H54 (cell line): Measurements from ENCODE around the gene ASCL3.
"Not testable (repeated sequence)": the region's sequence is repeated elsewhere in the genome, so short reads cannot be mapped to it uniquely, and the experiment has no call there.

Source experiments
- DNase-seq: peaks from one replicate; pipeline ENCODE4 v3.0.0; 2011; ENCODE audit warnings: low spot score, mixed read lengths; ENCODE audit not compliant: insufficient read length
- FAIRE-seq: peaks from 3 replicates; lab custom pipeline; 2011; peaks lifted over from hg19 to GRCh38; lab: Jason Lieb, UNC
- POLR2A ChIP-seq: IDR thresholded peaks from 2 replicates; pipeline ENCODE4 v1.6.1; 2011; ENCODE audit warnings: low read depth, mild to moderate bottlenecking, low read length

Gene ASCL3

DNA sequence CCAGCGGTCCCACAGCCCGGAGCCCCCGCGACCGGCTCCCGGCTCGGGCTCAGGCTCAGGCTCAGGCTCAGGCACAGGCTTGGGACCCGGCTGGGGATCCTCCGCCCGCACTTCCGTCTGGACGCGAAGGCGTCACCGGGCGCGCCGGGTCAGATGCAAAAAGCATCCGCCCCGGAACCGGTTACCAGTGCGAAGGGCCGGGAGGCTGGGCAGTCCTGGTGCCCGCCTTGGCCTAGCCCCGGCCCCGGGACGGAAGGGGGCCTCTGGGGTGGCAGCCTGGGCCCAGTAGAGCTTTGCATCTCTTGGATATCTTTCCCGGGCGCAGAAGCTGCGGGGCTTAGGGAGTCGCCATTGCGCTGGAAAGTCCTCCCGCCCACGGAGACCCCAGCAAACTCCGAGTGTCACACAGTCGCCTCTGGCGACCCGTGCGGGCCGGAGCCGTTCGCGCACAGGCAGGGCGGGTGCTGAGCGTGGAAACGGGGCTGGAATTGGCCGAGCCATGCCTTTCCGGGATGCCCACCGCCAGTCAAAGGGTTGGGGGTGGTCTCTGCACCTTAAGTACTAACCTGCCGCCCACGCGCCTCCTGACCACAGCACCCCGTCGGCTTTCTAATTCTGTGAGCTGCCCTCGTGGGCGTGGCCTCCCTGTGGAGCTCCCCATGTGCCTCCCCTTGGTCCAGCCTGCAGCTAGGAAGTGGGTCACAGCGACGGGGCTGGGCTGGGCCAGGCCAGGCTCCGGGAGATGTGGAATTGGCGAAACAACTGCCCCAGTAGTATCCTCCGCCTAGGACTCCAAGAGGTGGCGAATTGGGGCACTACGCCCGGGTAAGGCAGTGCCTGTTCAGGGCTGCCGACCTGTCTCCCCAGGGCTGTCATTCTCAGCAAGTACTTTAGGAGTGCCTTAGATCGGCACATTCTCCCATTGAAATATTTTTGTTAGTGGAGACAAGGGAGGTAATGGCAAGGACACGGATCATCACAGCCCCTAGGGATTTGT, 21.8 kb upstream of the ASCL3 start, which contains the start of gene TMEM9B:
TSS of gene TMEM9B (minus strand) at position 119 of the 997 bp plus-strand sequence. CDS start 129 bp downstream, outside the sequence.
- DNase-seq: peak; percentile 98

DNA sequence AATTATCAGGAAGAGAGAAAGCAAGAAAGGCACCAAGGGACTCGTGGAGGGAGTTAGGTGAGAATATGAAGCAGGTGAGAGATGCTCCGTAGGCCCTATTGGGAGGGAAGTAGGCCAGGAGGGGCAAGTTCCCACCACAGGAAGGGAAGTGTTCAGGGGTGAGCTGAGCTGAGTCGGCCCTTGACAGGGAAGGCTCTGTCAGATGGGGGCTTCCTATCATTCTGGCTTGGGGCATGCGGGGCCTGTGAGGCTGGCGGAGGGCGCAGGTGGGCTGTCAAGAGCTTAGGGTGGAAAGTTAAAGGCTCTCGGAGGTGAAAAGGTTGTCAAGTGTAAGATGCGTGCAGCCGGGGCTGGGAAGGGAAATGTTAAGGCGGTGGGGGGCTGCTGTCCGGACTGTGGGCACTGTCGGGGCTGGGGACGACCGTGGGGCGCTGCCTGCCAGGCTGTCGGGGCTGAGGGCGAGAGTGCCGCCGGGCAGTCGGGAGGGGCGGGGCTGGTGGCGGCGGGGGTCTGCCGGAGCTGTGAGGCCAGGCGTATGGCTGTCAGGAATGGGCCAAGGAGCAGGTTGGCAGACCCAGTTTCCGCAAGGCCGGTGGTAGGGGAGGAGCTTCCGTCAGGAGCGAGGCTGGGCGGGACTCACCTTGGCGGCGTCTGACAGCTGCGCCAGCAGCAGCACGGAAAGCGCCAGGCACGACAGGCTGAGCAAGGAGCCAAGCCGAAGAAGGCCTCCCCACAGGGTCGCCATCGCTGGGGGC, 20.9 kb upstream of the ASCL3 start:
- DNase-seq (peak; percentile 93), FAIRE-seq (no peak)
- TF ChIP-seq POLR2A: no peak; the same call in 1 of the 2 replicates

More for the DNA sequence above, 21.8 kb upstream of the ASCL3 start, which contains the start of gene TMEM9B:
- peak; percentile 90 for FAIRE-seq
- peak; percentile 73 for TF ChIP-seq POLR2A

DNA sequence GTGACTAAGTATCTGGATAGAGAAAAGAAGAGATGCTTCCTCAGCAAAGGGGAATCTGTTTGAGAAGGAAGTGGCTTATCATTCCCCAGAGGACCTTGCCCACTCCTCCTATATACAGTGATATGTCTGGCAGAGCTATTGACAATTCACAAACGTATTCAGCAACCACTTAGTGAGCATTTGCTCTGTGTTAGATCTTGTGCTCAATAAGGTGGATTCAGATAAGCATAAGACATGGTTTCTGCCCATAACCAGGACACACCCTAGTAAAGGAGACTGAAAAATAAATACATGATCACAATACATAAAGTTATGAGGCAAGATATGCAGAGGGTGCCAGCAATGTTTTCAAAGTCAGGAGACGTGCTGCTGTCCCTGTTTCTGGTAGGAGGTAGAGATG, 20.0 kb upstream of the ASCL3 start:
- FAIRE-seq (no peak), DNase-seq (no peak)
- no peak for TF ChIP-seq POLR2A

DNA sequence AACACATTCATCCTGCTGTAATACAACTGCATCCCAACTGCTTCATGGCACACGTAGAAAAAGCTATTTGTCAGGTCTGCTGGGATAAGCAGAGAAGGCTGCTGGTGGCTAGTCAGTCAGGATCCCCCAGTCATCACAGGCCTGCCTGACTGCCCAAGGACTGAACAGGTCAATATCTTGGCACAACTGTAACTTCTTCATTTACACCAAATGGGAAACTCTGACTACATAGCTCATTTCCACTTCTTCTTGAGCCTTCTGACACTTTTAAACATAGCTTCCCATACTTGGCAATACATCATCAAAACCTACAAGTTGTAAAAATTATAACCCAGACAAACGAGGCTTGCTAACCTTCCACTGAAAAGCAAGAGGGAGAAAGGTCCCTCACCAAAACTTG, 18.6 kb upstream of the ASCL3 start:
- FAIRE-seq: no peak
- no peak for TF ChIP-seq POLR2A
- no peak for DNase-seq

DNA sequence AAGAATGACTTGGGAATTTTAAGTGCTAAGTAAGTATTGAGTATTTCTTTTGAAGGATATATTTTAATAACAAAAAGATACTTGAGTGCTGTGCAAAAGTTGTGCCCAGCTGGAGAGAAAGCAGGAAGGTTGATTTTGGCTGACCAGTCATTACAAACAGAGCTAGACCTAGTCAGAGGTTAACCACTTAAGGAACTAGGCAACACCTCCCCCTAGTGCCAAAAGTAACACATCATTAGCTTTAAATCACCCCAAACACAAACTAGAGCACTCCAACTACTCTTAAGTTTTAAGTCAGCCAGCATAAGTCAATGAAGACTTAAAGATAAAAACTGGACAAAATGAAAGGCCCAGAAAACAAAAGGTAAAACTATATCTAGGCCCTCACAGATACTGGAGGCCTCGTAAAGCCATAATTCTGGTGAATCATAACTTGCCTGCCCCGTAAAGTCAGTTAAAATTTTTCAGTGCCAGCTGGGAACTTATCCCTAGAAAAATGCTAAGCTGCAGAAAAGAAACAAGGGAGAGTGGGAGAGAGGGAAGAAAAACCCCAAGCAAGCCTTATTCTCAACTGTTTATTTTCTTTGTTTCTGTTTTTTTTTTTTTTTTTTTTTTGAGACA, 16.8 kb upstream of the ASCL3 start:
- TF ChIP-seq POLR2A: no peak
- DNase-seq (peak; percentile 73), FAIRE-seq (peak; percentile 76)

DNA sequence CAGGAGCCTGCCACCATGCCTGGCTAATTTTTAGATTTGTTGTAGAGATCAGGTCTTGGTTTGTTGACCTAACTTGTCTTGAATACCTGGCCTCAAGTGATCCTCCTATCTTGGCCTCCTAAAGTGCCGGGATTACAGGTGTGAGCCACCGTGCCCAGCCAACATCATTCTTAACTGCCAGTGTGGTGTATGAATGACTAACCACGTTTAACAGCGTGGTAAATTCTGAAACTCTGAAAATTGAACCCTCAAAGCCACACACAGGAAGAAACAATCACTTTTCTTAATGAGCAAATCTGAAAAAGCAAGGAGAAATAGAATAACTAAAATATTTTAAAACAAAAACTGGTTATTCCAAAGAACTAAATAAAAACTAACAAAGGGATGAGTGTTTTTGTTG, 14.0 kb upstream of the ASCL3 start:
- FAIRE-seq (no peak), DNase-seq (no peak)
- no peak for TF ChIP-seq POLR2A

DNA sequence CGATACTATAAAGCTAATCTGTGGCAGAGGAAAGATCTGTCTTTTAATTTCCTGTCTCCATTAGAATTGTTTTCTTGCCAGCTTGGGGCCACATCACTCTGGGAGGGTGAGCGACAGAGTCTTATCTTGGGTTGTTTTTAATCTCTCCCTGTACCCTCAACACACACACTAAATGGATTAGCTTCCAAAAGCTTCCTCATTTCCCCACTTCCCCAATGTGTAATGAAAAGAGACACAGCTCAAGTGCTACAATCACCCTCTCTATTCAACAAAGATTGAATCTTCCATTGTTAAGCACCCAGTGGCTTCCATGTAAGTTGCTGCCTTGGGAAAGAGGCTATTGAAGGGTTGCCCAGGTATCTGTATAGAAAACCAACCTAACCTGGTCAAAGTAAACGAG, 6.1 kb upstream of the ASCL3 start:
- DNase-seq: no peak
- FAIRE-seq: peak; percentile 68
- TF ChIP-seq POLR2A: no peak

DNA sequence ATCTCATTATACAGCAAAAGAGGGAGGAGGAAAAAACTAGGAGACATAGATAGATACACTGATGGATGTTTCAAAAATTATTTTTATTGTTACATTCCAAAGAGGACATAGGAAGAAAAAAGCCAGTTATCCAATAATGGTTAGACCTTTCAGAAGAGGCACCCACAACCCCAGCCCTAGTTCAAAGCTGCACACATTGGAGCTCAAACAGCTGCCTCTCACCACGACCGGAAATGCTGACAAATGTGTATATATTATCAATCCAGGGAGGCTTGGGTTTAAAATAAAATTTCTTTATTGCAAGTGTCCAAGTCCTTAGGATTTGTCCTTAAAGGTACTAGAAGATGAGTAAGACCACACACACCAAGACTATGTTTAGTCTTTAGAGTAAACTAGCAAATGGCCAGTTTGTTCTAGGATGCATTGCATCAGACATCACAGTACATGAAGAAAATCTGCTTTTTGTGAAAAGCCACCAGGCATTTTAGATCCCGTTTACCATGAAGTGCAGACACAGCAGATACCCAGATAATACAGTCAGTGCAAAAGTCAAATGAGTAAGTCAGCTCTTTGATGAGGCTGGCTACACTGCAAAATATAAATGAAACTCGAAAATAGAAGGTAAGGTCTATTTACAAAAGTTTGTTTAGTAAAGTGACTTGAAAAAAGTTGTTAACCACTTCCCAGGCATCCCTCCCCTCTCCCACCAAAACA, 4.6 kb upstream of the ASCL3 start:
- no peak for TF ChIP-seq POLR2A
- FAIRE-seq (no peak), DNase-seq (no peak)

DNA sequence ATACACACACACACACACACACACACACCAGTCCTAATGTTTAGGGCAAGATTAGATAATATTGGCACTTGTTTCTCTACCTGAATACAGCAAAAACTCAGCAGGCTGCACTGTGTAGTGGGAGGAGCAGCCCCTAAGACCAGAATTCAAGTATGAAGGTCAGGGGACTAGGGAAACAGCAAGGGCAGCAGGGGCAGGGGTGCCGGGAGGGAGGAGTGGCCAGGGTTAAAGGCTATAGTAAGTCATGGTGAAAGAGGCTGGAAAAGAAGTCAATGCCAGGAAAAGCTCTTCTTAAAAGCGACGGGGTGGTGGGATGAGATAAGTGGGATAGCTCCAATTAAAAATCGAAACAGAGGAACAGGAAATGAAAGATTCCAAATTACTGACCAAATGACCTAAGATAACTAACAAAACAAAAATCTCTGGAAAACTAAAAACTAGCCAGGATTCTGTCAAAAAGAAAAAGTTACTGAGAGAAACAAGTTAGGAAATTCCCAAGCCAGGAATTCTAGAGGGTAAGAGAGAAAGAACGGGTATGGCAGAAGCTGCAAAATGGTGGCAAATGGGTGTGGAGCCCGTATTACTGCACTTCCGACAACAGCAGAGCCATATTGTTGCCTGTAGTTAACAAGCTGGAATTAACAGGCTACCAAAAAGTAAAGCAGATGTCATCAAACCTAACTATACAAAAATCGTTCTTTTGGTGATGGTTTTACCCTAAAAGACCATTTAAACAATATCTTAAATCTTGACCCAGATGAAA, 1.3 kb downstream of the ASCL3 start:
- no peak for DNase-seq
- TF ChIP-seq POLR2A: no peak
- no peak for FAIRE-seq

DNA sequence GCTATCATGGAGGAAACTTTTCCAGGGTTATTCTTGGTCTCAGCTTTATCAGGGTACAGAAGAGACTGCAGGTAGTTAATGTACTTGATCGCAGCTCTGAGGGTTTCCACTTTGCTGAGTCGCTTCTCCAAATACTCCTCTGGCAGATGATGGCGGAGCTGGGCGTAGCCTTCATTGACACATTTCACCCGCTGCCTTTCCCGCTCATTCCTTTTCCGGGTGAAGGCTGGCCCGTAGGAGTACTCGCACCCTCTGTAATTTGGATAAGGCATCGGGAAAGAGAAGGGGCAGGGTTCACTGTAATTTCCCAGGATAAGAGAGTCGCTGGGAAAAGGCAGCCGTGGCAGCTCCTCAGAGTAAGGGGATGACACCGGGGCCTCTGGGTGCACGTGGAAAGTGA, 5.2 kb downstream of the ASCL3 start:
- DNase-seq (no peak), FAIRE-seq (no peak)
- TF ChIP-seq POLR2A: no peak

DNA sequence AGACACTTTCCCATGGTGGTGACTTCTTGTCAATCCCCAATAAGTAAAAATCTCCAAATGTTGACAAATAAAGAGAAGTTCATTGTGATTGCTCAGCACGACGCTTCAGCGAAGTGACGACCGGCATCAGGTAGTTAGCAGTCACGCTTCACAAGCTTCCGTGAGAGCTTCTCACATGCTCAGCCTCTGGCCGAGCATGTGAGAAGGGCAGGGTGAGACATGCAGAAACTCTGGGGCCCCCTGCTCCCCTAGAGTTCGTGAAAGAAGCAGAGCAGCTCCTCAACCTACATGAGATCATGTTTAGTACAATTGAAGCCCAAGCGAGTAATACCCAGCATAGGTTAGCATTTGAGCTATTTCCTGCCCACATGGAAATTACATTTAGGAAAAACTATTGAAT, 5.7 kb downstream of the ASCL3 start:
- no peak for TF ChIP-seq POLR2A
- FAIRE-seq (no peak), DNase-seq (no peak)

DNA sequence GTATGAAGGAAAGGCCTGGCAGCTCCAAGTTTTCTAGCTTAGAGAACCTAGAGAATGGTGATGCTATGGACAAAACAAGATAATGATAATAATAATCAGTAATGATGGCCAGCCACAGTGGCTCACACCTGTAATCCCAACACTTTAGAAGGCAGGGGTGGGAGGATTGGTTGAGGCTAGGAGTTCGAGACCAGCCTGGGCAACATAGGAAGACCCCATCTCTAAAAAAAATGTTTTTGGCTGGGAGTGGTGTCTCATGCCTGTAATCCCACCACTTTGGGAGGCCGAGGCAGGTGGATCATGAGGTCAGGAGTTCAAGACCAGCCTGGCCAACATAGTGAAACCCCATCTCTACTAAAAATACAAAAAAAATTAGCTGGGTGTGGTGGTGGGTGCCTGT, 7.0 kb downstream of the ASCL3 start:
- not testable (repeated sequence) for FAIRE-seq, DNase-seq
